ENCODE measurements around the gene ADH4.

DNA sequence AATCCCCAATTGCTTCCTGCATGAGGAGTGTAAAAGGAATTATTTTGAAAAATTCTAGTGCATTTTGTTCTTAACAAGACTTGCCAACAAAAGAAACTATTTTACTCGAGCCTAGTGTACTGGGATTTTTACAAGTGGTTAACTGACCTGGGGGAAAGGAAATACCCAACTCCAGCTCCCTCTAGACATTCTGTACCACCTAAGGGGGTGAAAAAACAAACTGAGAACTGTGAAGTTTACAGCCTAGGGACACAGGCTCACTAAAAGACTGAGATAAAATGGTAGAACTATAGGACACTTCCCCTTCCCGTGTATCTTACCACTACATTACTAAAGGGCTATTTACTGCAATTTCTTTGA, 52.9 kb downstream of the ADH4 start:
- TF ChIP-seq, protein P1, sequence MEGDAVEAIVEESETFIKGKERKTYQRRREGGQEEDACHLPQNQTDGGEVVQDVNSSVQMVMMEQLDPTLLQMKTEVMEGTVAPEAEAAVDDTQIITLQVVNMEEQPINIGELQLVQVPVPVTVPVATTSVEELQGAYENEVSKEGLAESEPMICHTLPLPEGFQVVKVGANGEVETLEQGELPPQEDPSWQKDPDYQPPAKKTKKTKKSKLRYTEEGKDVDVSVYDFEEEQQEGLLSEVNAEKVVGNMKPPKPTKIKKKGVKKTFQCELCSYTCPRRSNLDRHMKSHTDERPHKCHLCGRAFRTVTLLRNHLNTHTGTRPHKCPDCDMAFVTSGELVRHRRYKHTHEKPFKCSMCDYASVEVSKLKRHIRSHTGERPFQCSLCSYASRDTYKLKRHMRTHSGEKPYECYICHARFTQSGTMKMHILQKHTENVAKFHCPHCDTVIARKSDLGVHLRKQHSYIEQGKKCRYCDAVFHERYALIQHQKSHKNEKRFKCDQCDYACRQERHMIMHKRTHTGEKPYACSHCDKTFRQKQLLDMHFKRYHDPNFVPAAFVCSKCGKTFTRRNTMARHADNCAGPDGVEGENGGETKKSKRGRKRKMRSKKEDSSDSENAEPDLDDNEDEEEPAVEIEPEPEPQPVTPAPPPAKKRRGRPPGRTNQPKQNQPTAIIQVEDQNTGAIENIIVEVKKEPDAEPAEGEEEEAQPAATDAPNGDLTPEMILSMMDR (IDR thresholded peaks at IDR 0.05) = no peak
- TF ChIP-seq POLR2A (IDR thresholded peaks at IDR 0.05) = no peak
